NCI-H526 treated with DMSO at 0.1 percent for 48 hours (cell line): Measurements from ENCODE around the gene GHRHR.

Source experiments
- DNase-seq: peaks from one replicate; lab custom pipeline; 2025; lab: John Stamatoyannopoulos, UW

The GHRHR gene

GRCh38 chr7:31004393-31004792 is 40.6 kb downstream of the GHRHR start:
- DNase-seq: no peak

GRCh38 chr7:31006857-31007256 is 43.1 kb downstream of the GHRHR start:
- DNase-seq: no peak

DNA sequence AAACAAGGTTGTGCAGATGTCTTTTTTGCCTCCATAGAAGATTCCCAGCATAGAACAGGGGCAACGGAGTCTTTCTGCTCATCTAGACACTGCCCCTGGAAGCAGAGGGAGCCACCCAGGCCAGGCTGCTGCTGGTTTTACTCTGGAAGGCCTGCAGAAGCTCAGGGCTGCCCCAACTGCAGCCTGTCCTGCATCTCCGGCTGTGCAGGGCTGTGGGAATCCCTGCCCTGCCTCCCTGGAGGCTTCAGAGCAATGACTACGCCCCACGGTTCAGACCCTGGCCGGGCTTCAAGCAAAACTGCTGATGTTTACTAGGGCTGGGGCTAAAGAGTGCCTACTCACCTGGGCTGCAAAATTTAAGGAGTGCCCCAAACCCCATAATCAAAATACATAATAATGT is 43.9 kb downstream of the GHRHR start:
- DNase-seq: no peak

DNA sequence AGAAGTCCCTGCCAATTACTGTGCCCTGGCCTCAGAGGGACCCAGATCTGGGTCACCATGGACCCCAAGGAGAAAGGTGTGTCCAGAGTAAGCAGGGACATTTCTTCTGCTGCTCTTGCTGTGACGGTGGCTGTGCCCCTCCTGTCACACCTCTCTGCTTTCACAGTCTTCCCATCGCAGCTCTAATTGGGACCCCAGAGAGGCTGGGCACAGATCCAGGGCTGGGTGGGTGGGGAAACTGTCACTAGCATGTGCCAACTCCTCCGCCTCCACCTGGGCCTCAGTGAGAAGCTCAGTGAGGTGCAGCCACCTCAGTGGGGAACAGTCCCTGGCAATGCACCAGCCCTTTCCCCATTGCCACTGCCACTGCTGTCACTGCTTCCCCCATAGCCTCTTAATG is 51.1 kb downstream of the GHRHR start:
- no peak for DNase-seq

DNA sequence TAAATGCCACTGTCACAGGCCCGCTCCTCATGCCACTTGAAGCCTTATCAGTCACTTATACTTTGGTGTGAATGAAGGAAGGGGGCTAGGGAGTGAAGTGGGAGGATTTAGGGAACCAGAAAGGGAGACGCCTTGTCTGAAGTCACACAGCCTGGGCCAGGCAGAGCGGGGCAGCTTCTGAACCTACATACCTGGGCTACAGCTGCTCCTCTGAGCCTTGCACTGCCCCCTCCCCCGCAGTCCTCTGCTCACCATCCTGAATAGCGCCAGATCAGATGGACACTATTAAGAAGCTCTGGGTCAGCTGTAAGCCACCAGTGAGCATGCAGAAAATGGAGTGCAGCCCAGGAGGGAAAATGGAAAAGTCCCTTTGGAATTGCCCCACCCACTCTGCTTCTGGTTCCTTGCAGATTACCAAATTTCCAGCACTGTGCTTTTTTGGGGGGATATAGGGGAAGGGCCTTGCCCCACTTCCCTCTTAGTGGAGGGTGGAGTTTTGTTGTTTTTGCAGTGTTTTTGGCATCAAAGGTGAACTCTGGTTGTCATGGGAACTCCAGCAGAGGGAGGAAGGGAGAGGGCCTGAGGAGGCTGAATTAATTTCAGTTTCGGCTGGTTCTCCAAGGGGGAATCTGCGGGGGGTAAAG is 53.4 kb downstream of the GHRHR start:
- DNase-seq: no peak

DNA sequence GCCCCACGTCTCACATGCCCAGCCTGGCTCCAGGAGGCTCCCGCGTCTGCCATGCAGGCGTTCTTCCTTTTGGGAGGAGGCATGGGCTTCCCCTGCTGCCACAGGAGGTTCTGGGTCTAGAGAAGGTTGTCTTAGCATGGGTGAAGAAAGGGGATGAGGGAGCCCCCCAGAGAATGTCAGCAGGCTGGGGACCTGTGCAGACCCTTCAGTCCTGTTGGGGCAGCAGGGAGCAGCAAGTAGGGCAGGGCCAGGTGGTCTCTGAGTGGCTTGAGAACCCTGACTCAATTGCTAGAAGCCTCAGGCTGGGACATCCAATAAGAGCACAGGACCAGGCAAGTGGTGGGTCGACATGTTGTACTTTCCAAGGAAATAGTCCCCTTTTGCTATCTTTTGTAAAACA is 54.0 kb downstream of the GHRHR start:
- no peak for DNase-seq

DNA sequence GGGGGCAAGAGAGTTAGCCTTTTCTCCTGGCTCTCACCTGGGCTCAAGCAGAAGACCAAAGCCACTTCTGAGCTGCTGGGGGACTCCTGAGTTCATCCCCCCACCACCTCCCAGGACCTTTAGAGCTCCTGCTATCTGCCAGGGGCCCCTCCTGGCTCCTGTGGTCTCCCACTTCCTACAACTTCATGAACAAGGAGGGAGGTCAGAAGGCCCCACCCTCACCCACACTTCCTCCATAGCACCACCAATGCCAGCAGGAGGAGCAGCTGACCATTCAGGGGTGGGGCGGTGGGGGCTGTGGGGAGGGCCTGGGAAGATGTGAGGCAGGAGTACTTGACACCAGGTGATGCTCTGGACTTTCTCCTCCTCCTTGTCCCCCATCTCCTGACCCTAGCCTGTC is 55.8 kb downstream of the GHRHR start:
- no peak for DNase-seq

DNA sequence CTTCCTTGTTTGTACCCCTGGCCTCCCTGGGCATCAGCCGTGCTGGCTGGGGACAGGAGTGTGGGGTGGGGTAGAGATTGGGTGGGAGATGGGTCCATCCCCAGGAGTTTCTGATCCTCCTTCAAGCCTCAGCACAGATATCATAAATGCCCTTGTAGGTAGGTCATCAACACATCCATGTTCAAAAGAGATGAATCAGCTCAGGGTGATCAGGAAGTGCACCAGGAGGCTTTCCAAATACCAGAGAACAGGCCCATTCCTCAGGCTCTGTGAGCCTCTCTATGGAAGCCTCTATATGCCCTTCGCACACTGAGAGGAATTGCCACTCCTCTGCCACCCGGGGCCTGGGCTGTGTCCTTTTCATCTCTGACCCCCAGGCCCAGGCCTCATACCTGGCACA is 56.4 kb downstream of the GHRHR start:
- no peak for DNase-seq

GRCh38 chr7:31020652-31021051 is 56.9 kb downstream of the GHRHR start:
- DNase-seq: no peak

DNA sequence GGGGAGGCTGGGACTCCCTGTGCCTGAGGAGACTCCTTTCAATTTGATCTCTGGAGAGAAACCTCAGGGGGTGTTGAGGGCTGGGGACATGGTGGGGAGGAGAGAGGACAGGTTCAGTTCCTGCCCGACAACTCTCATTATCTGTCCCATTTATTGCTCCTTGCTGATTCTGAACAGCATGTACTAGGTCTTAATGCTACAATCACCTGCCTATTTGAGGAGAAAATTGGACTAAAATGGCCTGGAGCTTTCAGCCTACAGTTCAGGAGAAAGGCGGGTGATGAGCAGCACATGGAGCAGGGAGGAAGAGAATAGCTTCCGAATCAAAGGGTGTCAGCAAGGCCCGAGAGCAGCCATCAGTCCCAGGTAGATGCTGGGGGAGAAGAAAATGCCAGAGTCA is 58.4 kb downstream of the GHRHR start:
- no peak for DNase-seq

GRCh38 chr7:31022726-31023125 is 59.0 kb downstream of the GHRHR start:
- DNase-seq: no peak

GRCh38 chr7:31023877-31024276 is 60.1 kb downstream of the GHRHR start:
- no peak for DNase-seq

DNA sequence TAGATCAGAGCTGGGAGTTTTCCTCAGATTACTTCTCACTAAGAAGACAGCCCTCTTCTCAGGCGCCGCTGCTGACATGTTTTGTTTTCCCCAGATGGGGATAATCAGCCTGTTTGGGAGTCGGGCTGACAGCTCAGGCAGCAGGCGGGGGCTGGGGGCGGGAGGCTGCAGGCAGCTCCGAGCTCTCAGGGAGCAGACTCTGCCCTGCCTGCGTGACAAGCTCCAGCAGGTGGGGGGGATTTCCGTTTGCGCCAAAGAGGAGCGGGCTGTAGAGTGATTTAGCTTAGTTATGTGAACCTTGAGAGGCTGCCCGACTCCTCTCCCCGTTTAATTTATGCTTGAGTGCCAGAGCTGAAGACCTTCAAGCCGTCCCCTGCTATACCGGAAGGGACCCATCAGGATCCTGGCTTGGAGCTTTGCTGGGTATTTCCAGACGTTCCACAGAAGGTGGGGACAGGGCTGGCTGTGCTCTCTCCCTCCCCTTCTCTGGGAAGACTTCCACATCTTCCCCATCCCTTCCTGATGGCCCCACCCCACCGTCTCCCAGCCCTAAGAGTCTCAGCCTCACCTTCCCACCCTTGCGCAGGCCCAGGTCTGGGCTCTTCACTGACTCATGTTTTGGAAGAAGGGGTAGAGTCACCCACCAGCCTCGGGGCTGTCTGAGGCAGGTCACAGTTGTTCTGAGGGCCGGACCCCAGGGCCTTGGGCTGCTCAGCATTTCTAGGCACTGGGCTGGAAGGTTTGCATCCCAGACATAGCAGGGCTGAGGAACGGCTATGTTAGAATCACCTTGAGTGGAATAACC is 63.6 kb downstream of the GHRHR start:
- no peak for DNase-seq

GRCh38 chr7:31028006-31028405 is 64.3 kb downstream of the GHRHR start:
- DNase-seq: no peak

DNA sequence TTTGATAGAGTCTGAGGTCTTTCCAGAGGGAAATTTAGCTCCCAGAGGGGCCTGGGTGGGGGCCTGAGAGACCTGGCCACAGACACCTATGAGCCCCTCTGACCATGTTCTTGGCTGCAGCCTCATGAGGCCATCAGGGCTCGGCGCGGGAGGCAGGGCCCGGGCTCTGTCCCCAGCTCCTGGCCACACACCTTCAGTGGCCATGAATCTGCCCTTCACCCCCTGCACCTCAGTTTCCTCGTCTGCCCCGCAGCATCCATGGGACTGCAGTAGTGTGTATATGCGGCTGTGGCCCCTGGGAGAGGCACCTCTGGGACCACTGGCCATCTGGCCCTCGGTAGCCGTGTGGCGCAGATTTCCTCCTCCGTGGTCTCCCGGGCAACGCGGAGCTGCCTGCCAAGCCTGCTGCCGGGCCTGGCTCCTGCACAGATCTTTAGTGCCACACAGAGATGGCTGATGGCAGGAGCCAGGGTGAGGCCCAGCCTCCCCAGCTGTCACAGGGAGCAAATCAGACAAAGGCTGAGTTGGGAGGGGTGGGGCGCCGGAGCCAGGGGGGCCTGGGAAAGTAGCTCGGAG is 64.8 kb downstream of the GHRHR start:
- no peak for DNase-seq
